HG02870 (cell line): ENCODE data around the gene KATNBL1.
A peak's percentile ranks its signal among the peaks of the same experiment; 100 is the strongest.

Source experiments
- ATAC-seq: cut with Tn5 transposase; IDR thresholded peaks from one replicate; pipeline ENCODE4 v1.9.1; 2021; ENCODE audit warnings: mild to moderate bottlenecking, moderate library complexity; ENCODE audit not compliant: unreplicated experiment

The KATNBL1 gene, protein sequence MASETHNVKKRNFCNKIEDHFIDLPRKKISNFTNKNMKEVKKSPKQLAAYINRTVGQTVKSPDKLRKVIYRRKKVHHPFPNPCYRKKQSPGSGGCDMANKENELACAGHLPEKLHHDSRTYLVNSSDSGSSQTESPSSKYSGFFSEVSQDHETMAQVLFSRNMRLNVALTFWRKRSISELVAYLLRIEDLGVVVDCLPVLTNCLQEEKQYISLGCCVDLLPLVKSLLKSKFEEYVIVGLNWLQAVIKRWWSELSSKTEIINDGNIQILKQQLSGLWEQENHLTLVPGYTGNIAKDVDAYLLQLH

DNA sequence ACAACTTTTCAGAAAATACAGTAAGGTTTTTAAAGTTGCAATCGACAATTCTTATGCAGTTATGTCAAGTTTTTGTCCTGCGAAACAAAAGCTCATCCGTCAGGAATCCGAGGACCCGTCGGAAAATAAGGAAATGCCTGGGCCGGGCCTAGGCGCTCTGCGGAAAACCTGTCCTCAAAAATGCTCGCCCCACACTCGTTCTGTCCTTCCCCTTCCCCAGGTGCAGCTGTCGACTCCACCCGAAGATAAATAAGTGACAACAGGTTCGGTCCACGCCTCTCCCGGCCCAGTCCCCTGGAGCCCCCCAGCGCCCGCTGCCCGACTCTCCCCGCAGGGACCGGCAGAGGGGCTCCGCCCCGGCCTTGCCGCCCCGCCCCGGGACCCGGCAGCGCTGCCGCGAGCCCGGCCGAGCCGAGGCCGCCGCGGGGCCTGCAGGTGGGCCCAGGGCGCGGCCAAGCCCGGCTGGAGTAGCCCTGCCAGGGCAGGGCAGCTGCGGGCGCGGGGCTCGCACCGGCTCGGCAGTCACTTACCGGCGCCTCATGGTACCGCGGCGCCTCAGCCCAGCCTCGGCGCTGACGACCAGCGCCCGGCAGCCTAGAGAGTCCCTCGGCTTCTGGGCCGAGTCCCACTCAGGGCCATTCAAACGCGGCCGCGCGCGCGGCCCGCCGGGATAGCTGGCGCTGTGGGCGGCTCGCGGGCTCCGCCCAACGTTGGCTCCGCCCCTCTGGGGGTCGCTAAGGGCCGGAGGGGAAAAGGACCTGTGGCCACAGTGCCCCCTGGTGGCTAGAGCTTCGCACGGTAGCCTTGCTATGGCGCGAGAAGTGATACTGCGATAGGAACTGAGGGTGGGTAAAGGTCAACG lies at the start of gene KATNBL1:
KATNBL1 (minus strand) TSS at position 676 of the 862 bp plus-strand sequence. CDS start 46,420 bp downstream, outside the sequence.
- ATAC-seq: peak; percentile 92

DNA sequence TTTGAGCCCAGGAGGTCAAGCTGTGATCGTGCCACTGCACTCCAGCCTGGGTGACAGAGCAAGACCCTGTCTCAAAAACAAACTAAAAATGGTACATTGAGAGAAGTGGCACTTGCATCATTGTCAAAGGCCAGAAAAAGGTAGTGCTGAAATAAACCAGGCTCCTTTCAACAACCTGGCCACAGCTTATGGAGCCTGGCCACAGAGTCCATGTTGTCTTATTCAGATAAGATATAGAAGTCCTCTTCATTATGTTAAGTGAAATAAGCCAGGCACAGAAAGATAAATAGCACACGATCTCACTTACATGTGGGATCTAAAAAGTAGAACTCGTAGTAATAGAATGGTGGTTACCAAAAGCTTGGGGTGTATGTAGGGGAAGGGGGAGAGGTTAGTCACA lies 49.7 kb upstream of the KATNBL1 start:
- ATAC-seq: no peak

DNA sequence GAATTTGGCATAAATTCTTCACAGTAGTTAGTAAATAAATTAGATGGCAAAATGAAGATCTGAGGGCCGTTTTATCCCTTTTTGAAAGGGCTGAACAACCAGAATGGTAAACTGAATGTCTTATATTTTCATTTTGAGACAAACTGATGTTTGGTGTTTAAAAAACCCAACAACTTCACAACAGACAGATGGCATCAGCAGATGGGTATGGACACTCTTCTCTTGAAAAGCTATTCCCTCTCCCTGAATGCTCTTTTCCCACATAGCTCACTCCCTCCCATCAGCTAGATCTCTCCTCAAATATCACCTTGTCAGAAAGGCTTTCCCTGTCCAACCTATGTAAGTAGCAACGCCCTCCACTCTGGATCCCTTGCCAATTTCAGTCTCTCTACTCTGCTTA lies 48.3 kb upstream of the KATNBL1 start:
- ATAC-seq: no peak

DNA sequence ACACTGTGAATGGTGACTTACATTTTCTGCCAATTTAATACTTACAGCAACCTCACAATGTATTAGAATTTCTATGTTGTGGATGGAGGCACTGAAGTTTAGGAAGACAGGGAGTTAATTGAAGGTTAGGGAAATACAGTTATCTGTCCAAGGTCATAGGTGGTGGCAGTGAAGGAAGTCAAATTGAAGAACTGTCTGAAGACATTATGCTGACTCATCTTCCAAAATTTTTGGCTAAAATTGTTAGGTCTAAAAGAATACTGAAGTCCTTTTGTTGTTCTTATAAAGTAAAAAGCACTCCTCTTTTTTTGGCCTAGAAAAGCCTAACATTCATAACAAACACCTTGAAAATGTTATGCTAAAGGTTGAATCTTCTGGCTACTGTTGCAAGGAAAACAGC lies 42.6 kb upstream of the KATNBL1 start:
- no peak for ATAC-seq

DNA sequence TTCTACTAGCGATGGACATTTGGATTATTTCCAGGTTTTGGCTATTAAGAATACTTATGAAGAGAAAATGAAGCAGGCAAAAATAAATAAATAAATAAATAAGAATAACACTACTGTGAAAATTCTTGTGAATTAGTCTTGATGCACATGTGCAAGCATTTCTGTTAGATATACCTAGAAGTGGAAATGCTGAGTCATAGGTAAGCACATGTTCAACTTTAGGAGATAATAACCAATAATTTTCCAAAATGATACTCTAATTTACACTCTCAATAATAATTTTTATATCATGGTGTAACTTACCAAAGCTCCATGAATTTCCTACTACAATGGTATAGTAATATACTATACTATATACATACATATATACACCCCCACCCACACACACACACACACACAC lies 38.3 kb upstream of the KATNBL1 start:
- ATAC-seq: no peak

DNA sequence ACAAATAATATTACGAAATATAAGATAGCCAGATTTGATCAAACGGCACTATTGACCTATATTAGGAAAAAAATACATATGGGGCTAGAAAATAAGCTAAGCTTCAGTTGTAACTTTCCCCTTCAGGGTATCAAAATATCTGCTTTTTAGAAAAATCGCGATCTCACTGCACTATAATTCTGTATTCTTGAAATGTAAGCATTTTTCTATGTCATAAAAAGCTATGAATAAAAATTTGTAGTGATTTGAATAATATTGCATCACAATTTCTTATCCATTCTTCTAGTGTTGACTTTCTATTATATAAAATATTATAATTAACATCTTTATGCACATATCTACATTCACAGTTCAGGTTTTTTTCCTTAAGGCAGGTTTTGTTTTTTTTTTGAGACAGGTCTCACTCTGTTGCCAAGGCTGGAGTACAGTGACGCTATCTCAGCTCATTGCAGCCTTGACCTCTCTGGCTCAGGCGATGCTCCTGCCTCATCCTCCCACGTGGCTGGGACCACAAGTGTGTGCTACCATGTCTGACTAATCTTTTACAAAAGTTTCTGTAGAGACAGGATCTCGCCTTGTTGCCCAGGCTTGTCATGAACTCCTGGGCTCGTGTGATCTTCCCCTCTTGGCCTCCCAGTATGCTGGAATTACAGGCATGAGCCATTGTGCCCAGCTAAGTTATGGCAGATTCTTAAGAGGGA lies 36.5 kb upstream of the KATNBL1 start:
- no peak for ATAC-seq

DNA sequence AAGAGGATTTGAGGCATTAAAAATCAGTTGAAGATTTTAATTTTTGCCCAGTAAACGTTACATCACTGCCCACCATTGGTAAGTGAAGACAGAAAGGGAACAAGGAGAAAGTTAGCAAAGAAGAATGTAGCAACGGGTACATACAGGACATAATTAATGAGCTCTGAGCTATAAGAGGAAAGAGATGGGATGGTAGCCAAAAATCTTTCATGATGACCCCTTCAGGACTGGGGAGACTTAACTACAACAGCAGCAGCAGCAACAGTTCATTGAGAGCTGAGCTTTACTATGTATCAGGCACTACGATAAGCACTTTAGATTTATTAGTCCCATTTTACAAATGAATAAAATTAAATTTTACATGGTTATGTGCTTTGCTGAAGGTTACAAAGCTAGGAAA lies 33.3 kb upstream of the KATNBL1 start:
- no peak for ATAC-seq

DNA sequence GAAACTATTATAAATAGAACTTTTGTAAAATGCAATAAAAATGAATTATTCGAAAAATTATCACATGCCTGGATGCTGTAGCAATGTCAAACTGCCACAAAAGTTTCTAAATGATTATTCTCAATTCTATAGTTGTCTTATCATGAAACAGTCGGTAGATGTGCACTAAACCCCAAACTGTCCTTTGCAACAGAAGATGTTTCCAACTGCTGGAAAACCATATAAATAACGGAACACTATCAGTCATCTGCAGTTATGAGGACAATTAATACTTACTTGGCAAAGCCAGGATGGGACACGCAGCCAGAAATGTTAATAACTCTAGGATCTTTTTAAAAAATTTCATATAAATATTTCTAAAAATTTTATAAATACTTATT lies 32.4 kb upstream of the KATNBL1 start:
- no peak for ATAC-seq

DNA sequence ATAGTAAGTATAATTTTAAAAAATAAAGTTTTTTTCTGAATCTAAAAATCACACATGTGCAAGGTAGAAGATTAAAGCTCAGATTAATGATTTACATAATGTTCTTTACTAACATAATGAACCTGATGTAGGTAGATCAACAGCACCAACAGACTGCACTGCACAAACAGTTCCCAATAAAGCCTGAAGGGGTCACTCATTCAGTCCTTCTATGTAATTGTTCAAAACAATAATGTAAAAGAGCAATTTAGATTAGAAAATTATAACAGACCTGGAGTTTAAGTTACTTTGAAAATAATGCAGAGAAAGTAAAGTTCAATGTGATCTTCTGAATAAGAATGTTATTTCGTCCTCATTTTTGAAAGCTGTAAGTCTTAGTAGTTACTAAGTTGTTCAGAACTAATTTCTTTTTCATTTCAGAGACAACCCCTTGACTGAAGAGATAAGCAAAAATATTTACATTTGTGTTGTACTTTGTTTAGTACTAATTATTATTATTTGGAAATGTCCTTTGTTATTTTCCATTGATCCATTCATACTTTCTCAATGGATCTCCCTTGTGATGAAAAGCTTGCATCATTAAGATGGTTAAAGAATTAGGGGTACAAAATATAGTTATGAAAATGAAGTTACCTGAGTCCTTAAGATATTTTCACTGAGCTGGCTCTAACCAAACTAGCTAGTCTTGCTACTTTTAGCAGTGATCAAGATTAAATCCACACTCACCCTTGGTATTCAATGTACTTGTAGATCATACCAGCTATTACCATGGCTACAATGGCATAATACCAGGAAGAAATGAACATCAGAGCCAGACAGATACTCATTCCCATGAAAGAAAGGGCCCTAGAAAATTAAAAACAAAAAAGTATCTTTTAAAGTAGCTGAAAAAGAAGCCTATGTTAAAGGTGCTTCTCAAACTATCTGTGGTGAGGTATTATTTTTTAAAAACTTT lies 31.8 kb upstream of the KATNBL1 start:
- ATAC-seq: no peak

DNA sequence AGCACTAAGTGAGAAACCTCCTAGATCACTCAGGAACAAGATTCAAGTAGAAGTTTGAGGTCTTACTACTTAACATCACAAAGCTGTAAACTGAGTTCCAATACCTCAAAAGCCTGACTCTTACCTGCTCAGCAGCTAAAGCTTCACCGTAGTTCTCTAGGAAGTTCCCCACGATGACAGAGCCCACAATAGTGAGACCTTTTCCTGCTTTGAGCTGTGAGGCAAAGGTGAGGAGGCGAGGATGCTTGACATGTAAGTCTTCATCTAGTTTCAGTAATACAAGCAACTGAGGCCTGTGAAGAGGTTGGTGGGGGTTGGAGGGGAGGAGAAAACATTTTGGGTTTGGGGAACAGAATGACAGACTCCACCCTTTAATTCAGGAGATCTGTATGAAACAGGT lies 30.6 kb upstream of the KATNBL1 start:
- no peak for ATAC-seq

DNA sequence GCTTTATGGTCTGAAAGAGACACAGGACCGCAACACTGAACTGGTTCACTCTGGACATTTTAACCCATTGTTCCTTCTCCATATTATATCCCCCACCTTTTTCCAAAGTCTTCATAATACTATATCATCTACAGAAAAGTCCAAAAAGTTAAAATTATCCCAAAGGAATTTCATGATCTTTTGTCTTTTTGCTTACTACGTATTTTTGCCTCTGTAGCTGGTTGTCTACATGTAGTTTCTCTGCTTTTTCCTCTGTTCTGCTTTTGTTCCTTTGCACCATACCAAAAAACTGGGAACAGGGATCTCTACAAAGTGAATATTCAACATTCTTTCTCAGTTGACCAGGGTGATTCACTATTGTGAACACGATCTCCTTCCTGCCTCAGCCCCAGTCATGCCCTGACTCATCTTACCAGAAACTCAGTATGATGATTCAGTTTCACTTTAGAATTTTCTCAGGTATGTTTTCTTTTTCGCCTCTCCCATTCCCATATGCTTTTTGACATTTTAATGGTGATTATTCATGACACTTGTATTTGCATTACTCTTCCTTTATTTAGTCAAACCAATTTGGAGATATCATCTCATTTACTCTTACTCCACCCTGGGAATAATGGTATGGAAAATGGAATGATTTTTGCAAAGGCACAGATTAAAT lies 29.4 kb upstream of the KATNBL1 start:
- ATAC-seq: no peak

DNA sequence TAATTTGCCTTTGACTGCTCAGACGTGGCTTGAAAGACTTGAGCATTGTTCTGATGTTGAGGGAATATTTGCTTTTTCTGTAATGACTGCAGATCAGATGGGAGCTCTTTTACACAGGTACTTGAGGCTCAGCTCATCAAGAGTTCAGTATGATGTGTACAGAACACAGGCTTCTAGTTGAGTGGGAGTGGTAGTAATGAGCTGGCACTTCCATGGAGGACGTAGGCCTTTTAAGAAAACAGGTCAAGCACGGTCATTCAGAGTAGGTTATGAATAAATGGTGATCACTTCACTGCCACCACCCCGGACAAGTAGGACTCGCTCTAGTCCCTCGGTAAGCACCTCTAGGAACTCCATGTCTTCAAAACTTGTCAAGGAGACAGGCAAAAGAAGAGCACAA lies 23.7 kb upstream of the KATNBL1 start:
- ATAC-seq: no peak

DNA sequence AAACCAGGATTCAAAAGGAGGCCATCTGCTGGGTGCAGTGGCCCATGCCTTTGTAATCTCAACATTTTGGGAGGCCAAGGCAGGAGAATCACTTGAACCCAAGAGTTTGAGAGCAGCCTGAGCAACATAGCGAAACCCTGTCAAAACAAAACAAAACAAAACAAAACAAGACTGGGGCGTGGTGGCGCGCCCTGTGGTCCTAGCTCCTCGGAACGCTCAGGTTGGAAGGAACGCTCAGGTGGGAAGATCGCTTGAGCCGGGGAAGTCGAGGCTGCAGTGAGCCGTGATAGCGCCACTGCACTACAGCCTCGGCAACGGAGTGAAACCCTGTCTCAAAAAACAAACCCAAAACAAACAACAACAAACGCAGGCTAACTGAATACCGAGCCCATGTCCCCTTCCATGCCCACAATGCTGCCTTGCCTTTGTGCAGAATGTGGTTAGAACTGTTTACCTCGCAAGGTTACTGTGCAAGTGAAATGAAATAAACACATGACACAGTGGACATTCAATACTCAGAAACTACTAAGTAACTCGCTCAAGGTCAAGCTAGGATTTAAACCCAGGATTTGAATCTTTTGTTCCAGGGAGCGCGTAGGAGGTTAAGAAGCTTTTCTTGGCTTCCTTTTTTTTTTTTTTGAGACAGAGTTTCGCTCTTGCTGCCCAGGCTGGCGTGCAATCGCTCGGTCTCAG lies 14.2 kb upstream of the KATNBL1 start:
- ATAC-seq: no peak

DNA sequence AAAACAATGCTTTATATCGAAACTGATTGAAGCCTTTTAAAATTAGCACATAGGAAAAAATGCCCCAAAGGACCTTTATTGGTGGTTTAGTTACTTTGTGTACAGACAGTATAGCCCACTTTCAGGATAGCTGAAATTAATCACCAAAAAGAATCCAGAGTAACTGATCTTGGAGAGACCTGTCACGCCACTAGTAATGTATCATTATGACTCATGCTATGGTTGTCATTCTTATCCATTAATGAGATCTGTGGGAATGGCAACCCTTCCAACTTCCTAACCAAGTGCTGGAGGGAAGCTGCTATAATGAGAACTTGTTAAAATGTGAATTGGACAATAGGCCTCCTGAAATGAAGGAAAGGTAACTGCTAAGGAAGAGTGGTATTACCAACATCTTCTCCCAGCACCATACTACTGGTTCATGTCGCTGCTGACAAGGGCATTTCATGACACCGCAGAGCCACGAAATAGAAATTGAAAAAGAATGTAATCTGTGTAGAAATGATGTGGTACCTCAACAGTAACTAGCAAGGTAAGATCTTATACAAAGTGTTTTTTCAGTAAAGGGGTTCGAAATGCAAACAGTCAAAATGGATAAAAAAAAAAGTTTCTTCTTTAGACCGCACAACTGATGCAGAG lies 7.8 kb upstream of the KATNBL1 start:
- ATAC-seq: no peak

DNA sequence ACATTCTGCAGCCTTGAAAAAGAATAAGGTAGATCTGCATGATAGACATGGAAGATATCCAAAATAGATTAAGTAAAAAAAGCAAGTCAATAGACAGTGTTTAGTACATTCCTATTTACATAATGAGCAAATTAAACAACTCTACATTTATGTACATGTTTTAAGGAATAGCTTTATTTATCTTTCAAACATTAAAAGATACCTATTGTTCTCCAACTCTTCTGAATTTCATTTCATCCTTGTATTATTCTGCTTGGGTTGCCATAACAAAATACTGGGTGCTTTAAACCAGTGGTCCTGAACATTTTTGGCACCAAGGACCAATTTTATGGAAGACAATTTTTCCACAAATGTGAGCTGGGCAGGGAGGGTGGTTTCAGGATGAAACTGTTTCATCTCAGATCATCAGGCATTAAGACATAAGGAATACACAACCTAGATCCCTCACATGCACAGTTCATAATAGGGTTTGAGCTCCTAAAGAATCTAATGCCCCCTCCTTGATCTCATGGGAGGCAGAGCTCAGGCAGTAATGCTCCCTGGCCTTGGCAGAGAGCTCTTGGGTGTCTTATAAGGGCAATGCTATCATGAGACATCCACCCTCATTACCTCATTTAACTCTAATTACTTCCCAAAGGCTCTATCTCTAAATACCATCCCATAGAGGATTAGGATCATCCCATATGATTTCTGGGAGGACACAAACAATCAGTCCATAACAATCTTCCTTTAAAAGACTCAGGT lies 6.8 kb upstream of the KATNBL1 start:
- no peak for ATAC-seq

DNA sequence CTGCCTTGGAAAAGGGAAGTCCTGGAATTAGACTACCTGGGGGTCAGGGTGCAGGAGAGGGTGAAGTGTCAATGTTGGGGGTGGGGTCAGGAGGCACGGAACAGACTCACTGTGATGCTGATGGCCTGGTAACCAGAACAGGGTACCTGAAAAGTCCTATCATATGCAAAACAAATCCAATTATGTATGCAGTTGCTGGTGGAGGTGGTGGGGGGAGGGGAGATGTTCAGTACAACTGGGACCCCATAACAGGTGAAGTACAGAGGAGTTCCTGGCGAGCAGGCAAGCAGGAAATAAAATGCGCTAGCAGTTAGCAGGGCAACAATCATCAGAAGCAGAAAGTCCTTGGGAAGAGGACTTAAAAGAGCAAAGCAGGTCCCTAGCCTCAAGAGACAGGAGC lies 4.2 kb upstream of the KATNBL1 start:
- no peak for ATAC-seq

DNA sequence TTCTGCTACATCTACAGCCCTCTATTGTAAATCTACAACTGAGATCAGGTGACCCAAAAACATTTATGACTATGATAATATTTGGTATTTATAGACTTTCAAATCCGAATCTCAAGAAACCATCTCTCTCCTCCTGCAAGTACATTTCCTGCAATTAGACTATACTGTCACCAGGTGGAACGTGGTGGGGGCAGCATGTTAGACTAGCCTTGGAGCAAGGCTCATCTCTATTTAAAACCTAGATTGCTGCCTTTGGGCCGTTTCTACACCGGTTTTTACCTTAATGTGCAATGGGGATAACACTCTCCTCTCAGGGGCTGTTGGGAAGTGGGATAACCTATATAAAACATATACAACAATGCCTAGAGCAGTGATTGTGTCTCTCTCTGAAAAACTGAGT lies 3.8 kb upstream of the KATNBL1 start:
- no peak for ATAC-seq

DNA sequence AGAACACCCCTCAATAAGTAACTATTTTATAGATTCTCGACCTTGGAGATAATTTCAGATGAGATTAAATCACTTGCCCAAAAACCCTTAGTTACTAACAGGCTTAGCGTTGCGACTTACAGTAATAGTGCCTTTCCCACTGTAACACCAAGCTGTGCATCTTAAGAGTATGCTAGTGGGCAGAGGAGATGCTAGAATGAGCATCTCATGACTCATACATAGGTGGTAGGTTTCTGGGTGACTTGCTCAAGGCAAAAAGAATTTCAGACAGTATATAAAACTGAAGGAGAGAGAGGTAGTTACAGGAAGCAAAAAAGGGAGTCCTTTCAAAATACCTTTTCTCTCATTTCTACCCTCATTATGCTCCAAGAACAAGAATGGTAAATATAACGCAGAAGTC lies 3.9 kb downstream of the KATNBL1 start:
- no peak for ATAC-seq
